Right atrium auricular region (tissue), 2 donors: ENCODE measurements around the gene UBA52. TPM values are rescaled to one million over a fixed set of nuclear protein-coding genes. Genes with fewer than 3 reads are reported as not detected.

ENCODE experiments used
- DNase-seq: peaks from one replicate; pipeline ENCODE4 v3.0.0-alpha.2; 2019; ENCODE audit warnings: low spot score
- H3K27ac ChIP-seq, 2 donors: fragments of 200-600 bp; sonication (generic); 1 replicate in 1 of 2; 2 replicates in 1 of 2; pipeline ENCODE4 v1.5.1; 2016 to 2019
- H3K27me3 ChIP-seq, 2 donors: fragments of 200-600 bp; sonication (generic); one replicate each; pipeline versions ENCODE4 v1.5.1 to v1.6.0; 2017 to 2019
- H3K36me3 ChIP-seq: fragments of 200-600 bp; sonication (generic); one replicate; pipeline ENCODE4 v1.5.1; 2016
- H3K4me1 ChIP-seq, 2 donors: fragments of 200-600 bp; sonication (generic); one replicate each; pipeline versions ENCODE4 v1.5.1 to v1.6.0; 2017 to 2019
- H3K4me3 ChIP-seq, 2 donors: fragments of 200-600 bp; sonication (generic); 1 replicate in 1 of 2; 2 replicates in 1 of 2; pipeline ENCODE4 v1.5.1; 2017 to 2019; ENCODE audit warnings: mild to moderate bottlenecking in 1 of 2, moderate library complexity in 1 of 2
- H3K9me3 ChIP-seq, 2 donors: fragments of 200-600 bp; sonication (generic); one replicate each; pipeline ENCODE4 v1.5.1; 2019
- total RNA-seq, 2 donors: library from RNA; depleted of rRNA; stranded (reverse); fragments of >200 nt; gene quantifications; one replicate each; pipeline ENCODE4 v1.1.0, GENCODE V29; 2016
- TF ChIP-seq, protein P1 (sequence below), 2 donors: fragments of 200-600 bp; sonication (generic); IDR thresholded peaks; one replicate each; pipeline ENCODE4 v1.5.1; 2019; ENCODE audit warnings: antibody characterized with exemption in 2 of 2

UBA52 gene
- total RNA-seq, 2 donors from 2014 or later, result 272 to 543 TPM

DNA sequence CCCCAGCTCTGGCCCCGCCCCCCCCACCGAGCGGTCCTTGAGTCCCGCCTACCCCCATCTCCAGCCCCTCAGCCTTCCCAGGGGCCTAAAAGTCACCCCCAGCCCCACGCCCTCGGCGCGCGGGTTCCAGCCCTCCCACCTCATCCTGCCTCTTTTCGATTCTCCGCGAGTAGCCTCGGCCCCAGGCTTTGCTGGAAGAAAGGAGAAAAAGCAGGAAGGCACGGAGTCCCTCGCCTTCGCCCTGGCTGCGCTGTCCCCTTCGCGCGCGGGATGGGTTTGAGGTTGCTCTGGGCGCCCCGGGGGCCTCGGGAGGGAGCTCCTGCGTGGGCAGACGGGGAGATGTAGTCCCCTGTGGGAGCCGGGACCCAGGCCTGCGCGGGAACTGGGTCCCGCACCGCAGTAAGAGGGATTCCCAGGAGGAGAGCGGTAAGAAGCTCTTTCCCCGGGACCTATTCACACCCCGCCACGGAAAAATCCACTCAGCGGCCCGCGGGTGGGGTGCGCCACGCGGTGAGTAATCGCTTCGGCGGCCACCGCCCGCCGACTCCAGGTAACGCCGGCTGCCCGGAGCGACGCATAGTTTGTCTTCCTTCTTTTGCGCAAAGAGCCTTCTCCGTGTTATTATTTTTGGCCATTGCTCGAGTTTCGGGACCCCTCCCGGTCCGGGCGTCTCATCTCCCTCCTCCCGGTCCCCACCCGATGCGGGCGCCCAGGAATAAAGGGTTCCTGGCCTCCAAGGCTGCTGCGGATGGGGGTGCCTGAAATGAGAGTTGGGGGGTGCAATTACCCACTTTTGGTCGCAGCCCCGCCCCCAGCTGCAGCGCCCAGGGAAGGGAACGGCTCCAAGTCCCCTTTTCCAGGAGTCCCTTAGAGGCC is 35.8 kb downstream of the UBA52 start:
- H3K27me3 ChIP-seq, result peaks cover 51 to 65% of the 10 kb centered on the region in 2 donors
- no peak overlapping the region for H3K27ac ChIP-seq
- H3K4me1 ChIP-seq, result peaks cover 0 to 56% of the 10 kb centered on the region in 2 donors
- H3K4me3 ChIP-seq, result peak overlapping the region in 1 of 2 donors; percentile 45
- DNase-seq, result no peak
- TF ChIP-seq, protein P1, sequence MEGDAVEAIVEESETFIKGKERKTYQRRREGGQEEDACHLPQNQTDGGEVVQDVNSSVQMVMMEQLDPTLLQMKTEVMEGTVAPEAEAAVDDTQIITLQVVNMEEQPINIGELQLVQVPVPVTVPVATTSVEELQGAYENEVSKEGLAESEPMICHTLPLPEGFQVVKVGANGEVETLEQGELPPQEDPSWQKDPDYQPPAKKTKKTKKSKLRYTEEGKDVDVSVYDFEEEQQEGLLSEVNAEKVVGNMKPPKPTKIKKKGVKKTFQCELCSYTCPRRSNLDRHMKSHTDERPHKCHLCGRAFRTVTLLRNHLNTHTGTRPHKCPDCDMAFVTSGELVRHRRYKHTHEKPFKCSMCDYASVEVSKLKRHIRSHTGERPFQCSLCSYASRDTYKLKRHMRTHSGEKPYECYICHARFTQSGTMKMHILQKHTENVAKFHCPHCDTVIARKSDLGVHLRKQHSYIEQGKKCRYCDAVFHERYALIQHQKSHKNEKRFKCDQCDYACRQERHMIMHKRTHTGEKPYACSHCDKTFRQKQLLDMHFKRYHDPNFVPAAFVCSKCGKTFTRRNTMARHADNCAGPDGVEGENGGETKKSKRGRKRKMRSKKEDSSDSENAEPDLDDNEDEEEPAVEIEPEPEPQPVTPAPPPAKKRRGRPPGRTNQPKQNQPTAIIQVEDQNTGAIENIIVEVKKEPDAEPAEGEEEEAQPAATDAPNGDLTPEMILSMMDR (IDR thresholded peaks at IDR 0.05), result no peak
- no peaks in the 10 kb centered on the region for H3K9me3 ChIP-seq
- no peaks in the 10 kb centered on the region for H3K36me3 ChIP-seq

DNA sequence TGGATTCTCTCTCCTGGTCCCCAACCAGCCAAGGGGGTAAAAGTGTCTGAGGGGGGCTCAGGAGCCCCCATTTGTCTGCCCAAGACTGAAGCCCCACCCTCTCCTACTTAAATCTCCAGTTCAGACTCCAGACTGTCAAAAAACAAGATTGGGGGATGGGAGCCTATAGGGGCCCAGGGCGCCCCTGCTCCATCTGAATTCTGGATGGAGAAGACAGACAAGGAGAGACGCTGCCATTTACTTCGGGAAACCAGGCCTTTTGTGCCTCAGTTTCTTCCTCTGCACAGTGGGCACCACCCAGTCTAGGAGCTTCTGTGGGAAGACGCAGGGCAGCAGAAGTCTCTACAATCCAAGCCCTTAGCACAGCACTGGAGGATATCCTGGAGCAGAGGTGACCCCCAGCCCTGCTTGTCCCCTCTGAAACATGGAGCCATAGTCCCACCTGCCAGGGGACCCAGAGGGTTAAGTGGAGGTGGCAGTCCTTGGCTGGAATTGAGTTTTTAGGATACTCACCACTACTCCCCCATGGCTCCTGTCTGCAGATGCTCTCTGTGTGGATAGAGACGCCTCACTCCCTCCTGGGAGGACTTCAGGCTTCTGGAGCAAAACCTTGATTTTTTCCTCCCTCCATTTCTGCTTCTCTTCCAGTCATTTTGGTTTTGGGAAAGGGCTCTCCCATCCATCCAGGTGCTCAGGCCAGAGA is 36.6 kb downstream of the UBA52 start:
- no peak for DNase-seq
- H3K36me3 ChIP-seq, result no peaks in the 10 kb centered on the region
- no peak overlapping the region for H3K27ac ChIP-seq
- peaks cover 55 to 72% of the 10 kb centered on the region in 2 donors for H3K27me3 ChIP-seq
- no peaks in the 10 kb centered on the region for H3K9me3 ChIP-seq
- TF ChIP-seq, protein P1 (IDR thresholded peaks at IDR 0.05), result no peak
- peak overlapping the region in 1 of 2 donors; percentile 45 for H3K4me3 ChIP-seq
- peaks cover 0 to 63% of the 10 kb centered on the region in 2 donors for H3K4me1 ChIP-seq

DNA sequence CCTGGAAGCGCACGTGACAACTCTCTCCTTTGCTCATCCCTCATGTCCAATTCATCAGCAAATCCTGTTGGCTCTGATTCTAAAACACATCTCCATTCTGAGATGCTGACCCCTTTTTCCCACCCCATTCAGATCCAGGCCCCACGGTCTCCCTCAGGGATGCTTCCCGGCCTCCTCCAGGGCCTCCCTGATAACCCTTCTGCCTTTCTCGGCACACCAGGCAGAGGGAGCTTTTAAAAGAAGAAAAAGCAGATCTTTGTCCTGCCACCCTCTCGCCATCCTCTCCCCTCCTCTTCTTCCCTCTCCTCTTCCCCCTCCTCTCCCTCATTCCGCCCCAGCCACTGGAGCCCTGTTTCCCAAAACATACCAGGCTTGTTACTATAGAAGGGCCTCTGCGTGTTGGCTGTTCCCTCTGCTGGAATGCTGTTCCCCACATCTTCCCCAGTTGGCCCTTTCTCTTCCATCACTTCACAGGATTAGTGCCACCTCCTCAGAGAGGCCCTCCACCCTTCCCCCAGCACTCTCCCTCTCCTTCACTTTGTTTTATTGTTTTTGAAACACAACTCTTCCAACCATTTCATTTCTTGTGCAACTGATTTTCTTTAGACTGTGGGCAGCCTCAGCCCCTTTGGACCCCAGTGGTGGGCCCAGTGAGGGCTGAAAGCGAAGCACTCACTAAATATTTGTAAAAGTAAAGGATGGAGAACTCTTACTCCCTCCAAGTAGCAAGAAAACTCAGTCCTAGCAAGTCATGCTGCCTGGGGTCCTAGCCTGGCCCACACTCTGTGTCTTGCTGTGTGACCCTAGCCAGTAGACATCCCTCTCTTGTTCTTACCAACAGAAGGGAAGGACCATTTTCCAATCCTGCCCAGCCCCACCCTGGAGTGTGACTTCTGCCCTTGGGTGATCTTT is 37.4 kb downstream of the UBA52 start:
- H3K4me3 ChIP-seq, result no peak overlapping the region
- peaks cover 0 to 56% of the 10 kb centered on the region in 2 donors for H3K4me1 ChIP-seq
- no peak for DNase-seq
- H3K27ac ChIP-seq, result no peak overlapping the region
- TF ChIP-seq, protein P1 (IDR thresholded peaks at IDR 0.05), result no peak
- peaks cover 57 to 70% of the 10 kb centered on the region in 2 donors for H3K27me3 ChIP-seq
- H3K36me3 ChIP-seq, result no peaks in the 10 kb centered on the region
- H3K9me3 ChIP-seq, result no peaks in the 10 kb centered on the region

DNA sequence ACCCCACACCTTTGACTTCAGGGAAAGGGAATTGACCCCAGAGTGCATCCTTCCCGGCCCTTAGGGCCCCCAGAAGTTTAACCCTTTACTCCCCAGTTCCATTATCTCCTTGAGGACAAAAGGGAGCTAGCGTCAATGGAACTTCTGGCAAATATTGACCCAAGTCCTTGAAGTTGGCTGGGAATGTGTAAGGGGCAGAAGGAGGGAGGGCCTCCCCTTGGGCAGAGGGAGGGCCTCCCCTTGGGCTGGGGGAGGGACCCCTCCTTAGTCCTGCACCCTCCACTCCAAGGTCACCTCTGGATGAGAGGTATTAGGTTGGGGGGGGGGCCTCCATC is 38.0 kb downstream of the UBA52 start:
- Histone ChIP-seq H3K27me3 (peaks cover 52 to 63% of the 10 kb centered on the region in 2 donors), H3K36me3 (no peaks in the 10 kb centered on the region), H3K4me3 (no peak overlapping the region), H3K9me3 (no peaks in the 10 kb centered on the region), H3K27ac (no peak overlapping the region), H3K4me1 (peaks cover 0 to 54% of the 10 kb centered on the region in 2 donors)
- TF ChIP-seq, protein P1 (IDR thresholded peaks at IDR 0.05), result no peak
- DNase-seq, result no peak

DNA sequence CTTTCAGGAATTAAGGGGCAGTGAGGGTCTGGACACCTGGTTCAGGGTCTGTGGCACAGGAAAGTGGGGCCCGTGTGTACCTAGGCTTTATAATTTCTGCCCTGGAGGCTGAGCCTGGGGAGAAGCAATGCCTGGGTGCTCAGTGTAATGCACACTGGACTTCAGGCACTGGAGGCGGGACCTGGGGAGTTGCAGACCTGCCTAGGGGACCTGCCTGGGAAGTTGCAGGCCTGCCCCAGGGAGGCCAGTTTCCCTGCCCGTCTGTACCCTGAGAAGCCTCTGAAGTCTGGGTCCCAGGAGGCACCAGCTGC is 38.5 kb downstream of the UBA52 start:
- TF ChIP-seq, protein P1 (IDR thresholded peaks at IDR 0.05), result no peak
- Histone ChIP-seq H3K4me1 (peaks cover 0 to 54% of the 10 kb centered on the region in 2 donors), H3K36me3 (no peaks in the 10 kb centered on the region), H3K9me3 (no peaks in the 10 kb centered on the region), H3K27me3 (peaks cover 47 to 61% of the 10 kb centered on the region in 2 donors), H3K27ac (no peak overlapping the region), H3K4me3 (no peak overlapping the region)
- DNase-seq, result no peak
